Prostate gland (tissue), 2 donors: ENCODE results near the gene C10orf105.

Experiments
- POLR2A ChIP-seq: fragments of 450-650 bp; IDR thresholded peaks from one replicate; pipeline ENCODE4 v1.6.1; 2016; ENCODE audit warnings: antibody characterized with exemption, mild to moderate bottlenecking
- TF ChIP-seq, protein P1 (sequence below), 4 experiments: fragments of 200-600 bp in 2 of 4; fragments of 450-650 bp in 2 of 4; sonication (generic) in 2 of 4; IDR thresholded peaks; 1 replicate in 3 of 4; 2 replicates in 1 of 4; pipeline ENCODE4 v1.5.1; 2016 to 2019; ENCODE audit warnings: antibody characterized with exemption in 4 of 4, mild to moderate bottlenecking in 2 of 4, moderate library complexity in 2 of 4

DNA sequence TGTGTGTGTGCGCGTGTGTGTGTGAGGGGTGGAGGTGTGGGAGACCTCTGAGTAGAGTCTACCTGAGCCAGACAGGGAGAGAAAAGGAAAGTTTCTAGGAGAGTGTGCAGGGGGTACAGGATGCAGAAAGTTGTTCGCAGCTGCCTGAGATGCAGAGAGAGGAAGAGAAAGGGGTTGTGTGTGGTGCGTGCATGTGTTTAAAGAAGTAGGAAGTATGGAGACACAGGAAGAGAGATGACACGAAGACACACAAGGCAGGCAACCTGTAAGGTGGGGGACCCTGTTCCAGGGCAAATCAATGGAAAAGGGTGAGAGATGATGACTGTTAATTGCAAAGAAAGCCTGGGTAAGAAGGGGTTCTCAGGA, 52.2 kb downstream of the C10orf105 start:
- TF ChIP-seq, protein P1, sequence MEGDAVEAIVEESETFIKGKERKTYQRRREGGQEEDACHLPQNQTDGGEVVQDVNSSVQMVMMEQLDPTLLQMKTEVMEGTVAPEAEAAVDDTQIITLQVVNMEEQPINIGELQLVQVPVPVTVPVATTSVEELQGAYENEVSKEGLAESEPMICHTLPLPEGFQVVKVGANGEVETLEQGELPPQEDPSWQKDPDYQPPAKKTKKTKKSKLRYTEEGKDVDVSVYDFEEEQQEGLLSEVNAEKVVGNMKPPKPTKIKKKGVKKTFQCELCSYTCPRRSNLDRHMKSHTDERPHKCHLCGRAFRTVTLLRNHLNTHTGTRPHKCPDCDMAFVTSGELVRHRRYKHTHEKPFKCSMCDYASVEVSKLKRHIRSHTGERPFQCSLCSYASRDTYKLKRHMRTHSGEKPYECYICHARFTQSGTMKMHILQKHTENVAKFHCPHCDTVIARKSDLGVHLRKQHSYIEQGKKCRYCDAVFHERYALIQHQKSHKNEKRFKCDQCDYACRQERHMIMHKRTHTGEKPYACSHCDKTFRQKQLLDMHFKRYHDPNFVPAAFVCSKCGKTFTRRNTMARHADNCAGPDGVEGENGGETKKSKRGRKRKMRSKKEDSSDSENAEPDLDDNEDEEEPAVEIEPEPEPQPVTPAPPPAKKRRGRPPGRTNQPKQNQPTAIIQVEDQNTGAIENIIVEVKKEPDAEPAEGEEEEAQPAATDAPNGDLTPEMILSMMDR (IDR thresholded peaks at IDR 0.05): no peak
- TF ChIP-seq POLR2A: no peak
